ENCODE results near the gene FGD3.
A peak's percentile ranks its signal among the peaks of the same experiment; 100 is the strongest.
"Not testable (repeated sequence)": the region's sequence is repeated elsewhere in the genome, so short reads cannot be mapped to it uniquely, and the experiment has no call there.

Gene FGD3

DNA sequence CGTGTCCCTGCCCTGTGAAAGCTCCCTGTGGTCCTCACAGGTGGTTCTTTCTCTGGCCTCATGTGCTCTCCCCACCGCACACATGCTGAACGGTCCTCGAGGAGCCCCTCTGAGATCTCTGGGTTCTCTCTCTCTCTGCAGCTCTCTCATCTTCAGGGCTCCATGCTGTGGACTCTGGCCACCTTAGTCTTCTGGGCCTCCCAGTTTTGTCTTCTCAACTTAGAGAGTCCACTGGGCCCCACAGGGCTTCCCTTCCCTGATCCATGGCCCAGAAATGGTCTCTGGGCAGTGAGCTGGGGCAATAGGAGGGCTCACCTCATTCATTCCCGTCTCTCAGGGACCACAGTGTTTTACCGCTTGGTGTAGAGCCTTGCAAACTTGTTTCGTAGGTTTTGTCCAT is 26.4 kb downstream of the FGD3 start:
- DNase-seq (ENCODE audit: extremely low spot score, insufficient read length, low read depth) = no peak
- FAIRE-seq = no peak

GRCh38 chr9:92974161-92974661 is 26.9 kb downstream of the FGD3 start:
- no peak for DNase-seq (ENCODE audit: extremely low spot score, insufficient read length, low read depth)

DNA sequence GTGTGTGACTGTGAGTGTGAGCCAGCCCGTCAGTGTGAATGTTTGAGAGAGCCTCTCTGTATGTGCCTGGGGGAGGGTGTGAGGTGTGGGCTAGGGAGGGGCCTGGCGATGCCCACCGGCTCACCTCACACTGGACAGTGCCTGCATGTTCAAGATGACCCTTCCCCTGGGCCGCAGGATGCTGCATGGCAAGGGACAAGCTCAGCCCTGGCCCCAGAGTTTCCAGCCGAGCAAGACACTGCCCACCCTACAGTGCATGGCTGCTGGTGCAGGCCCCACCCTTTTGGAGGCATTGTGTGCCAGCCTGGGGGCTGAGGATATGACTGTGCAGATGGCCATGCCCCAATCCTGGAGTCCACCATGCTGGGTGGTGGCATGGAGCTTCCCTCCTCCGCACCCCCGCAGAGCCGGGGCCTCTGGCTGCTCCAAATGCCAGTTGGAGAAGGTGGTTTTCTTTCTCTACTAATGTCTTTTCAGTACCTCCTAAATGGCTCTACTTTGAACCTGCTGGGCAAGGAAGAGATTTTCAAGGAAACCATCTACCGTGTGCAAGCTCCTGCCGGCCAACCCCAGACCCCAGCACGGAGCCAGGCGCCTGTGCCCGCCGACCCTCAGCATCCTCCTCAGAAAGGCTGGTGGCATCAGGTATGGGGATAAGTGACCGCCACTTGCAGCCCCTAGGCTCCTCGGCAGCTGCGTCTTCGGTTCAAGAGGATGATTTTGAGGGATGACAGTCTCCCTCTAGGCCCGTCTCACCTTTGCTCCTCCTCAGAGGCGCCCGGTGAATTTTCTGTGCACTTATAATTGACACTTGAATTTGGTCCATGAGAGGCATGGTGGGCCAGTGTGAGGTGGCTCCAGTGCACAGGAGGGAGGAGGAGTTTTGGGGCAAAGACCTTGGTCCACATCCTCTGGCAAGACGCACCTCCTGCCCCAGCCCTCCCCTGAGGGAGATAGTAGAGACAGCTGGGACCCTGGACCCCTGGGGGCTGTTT is 27.7 kb downstream of the FGD3 start:
- no peak for FAIRE-seq
- no peak for DNase-seq (ENCODE audit: extremely low spot score, insufficient read length, low read depth)

More at GRCh38 chr9:92974161-92974661, 26.9 kb downstream of the FGD3 start:
- FAIRE-seq = no peak

DNA sequence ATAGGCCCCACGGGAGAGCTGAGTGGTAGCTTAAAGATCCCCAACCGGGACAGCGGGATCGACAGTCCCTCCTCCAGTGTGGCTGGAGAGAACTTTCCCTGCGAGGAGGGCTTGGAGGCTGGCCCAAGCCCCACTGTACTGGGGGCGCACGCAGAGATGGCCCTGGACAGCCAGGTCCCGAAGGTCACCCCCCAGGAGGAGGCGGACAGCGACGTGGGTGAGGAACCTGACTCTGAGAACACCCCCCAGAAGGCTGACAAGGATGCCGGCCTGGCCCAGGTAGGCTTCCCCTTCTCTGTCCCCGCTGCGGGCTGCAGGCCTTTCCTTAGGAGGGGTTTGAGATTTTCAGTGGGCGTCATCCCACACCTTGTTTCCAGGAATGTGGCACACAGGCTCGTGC is 29.1 kb downstream of the FGD3 start:
- FAIRE-seq (no peak), DNase-seq (ENCODE audit: extremely low spot score, insufficient read length, low read depth) (no peak)

GRCh38 chr9:92977279-92977678 is 30.0 kb downstream of the FGD3 start:
- DNase-seq (ENCODE audit: extremely low spot score, insufficient read length, low read depth) (no peak), FAIRE-seq (no peak)

DNA sequence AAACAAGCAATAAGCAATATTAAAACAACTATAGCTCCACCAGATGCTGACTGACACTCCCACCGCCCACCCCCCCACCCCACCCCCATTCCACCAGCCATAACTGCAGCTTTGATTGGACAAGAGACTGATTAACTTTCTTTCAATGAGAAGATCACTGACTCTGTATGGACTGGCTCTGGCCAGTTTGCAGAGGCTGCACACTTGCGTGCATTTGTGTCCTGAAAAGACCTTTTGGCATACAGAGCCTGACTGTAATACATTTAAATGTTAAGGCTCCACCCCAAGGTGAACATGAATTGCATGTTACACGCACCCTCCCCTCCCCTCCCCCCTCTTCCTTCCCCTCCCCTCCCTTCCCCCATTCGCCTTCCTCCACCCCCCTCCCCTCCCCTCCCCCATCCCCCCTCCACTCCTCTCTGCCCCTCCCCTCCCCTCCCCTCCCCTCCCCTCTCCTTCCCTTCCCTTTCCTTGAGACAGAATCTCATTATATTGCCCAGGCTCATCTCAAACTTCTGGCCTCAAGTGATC is 31.1 kb downstream of the FGD3 start:
- DNase-seq (ENCODE audit: extremely low spot score, insufficient read length, low read depth) (no peak), FAIRE-seq (no peak)

GRCh38 chr9:92979283-92980056 is 32.1 kb downstream of the FGD3 start:
- DNase-seq (ENCODE audit: extremely low spot score, insufficient read length, low read depth) (no peak), FAIRE-seq (no peak)

- DNase-seq (ENCODE audit: extremely low spot score, insufficient read length, low read depth) = no peak
- no peak for FAIRE-seq
Measured at GRCh38 chr9:92980085-92980745, 32.9 kb downstream of the FGD3 start.

- FAIRE-seq = peak; percentile 59
Measured at GRCh38 chr9:92982130-92982529, 34.8 kb downstream of the FGD3 start.

GRCh38 chr9:92983984-92984589 is 36.8 kb downstream of the FGD3 start:
- DNase-seq (ENCODE audit: extremely low spot score, insufficient read length, low read depth) (no peak), FAIRE-seq (no peak)

More at GRCh38 chr9:92982130-92982529, 34.8 kb downstream of the FGD3 start:
- DNase-seq (ENCODE audit: extremely low spot score, insufficient read length, low read depth) = no peak

DNA sequence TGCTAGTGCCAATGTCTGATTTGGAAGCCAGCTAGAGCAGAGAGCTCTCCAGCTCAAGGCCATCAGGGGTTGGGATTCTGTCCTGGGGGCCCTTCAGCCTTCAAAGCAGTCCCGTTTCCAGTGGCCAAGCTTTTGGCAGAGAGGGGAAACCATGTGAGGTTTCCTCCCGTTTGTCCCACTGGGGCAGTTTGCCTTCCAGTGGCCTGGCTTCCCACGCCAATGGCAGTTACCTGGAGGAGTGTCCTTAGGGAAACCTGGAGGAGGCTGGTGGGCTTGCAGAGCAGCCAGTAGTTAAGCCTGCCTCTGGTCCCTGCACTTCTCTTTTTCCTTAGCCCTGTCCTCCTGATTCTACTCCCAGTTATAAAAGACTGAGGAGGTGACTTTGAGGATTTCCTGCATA is 37.7 kb downstream of the FGD3 start:
- no peak for FAIRE-seq
- no peak for DNase-seq (ENCODE audit: extremely low spot score, insufficient read length, low read depth)

GRCh38 chr9:92986176-92987119 is 39.1 kb downstream of the FGD3 start:
- no peak for FAIRE-seq
- no peak for DNase-seq (ENCODE audit: extremely low spot score, insufficient read length, low read depth)

GRCh38 chr9:92988215-92988768 is 41.0 kb downstream of the FGD3 start:
- DNase-seq (ENCODE audit: extremely low spot score, insufficient read length, low read depth) (no peak), FAIRE-seq (no peak)

GRCh38 chr9:92989561-92989960 is 42.2 kb downstream of the FGD3 start:
- no peak for FAIRE-seq
- DNase-seq (ENCODE audit: extremely low spot score, insufficient read length, low read depth) = no peak

GRCh38 chr9:92990461-92990860 is 43.1 kb downstream of the FGD3 start:
- FAIRE-seq = no peak
- no peak for DNase-seq (ENCODE audit: extremely low spot score, insufficient read length, low read depth)

DNA sequence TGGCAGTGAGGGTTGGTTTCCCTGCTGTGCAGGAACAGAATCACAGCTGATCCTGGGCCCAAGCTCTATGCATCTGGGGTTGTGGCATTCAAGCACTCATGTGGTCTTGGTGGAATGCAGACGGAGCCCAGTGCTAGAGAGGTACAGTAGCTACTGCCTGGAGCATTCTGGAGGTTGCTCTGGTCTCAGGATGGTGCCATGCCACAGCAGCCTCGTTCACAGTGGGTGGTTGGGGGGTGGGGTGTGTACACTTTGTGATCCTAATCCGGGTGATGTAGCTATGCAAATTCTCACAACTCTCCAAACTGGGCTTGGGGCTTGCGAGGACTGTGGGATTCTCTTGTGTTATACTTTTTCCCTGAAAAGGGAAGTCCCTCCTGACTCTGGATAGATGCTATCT is 45.2 kb downstream of the FGD3 start:
- FAIRE-seq = no peak
- no peak for DNase-seq (ENCODE audit: extremely low spot score, insufficient read length, low read depth)

DNA sequence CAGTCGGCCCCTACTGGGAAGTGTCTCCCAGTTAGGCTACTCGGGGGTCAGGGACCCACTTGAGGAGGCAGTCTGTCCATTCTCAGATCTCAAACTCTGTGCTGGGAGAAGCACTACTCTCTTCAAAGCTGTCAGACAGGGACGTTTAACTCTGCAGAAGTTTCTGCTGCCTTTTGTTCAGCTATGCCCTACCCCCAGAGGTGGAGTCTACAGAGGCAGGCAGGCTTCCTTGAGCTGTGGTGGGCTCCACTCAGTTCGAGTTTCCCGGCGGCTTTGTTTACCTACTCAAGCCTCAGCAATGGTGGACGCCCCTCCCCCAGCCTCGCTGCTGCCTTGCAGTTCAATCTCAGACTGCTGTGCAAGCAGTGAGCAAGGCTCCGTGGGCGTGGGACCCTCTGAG is 51.5 kb downstream of the FGD3 start:
- not testable (repeated sequence) for FAIRE-seq

GRCh38 chr9:93001031-93001430 is 53.7 kb downstream of the FGD3 start:
- no peak for DNase-seq (ENCODE audit: extremely low spot score, insufficient read length, low read depth)
- no peak for FAIRE-seq

More for the DNA sequence above, 51.5 kb downstream of the FGD3 start:
- DNase-seq (ENCODE audit: extremely low spot score, insufficient read length, low read depth) = not testable (repeated sequence)
